Medulla oblongata (tissue), 1 donor: ENCODE data around the gene ASPHD2.
"Not testable (repeated sequence)": the region's sequence is repeated elsewhere in the genome, so short reads cannot be mapped to it uniquely, and the experiment has no call there.

Experiments used
- DNase-seq: peaks from one replicate; pipeline ENCODE4 v3.0.0-alpha.2; 2015; ENCODE audit errors: extremely low spot score

Gene ASPHD2, protein sequence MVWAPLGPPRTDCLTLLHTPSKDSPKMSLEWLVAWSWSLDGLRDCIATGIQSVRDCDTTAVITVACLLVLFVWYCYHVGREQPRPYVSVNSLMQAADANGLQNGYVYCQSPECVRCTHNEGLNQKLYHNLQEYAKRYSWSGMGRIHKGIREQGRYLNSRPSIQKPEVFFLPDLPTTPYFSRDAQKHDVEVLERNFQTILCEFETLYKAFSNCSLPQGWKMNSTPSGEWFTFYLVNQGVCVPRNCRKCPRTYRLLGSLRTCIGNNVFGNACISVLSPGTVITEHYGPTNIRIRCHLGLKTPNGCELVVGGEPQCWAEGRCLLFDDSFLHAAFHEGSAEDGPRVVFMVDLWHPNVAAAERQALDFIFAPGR

GRCh38 chr22:26428515-26429457 is at the start of gene ASPHD2:
TSS of gene ASPHD2 (plus strand) at chr22:26429260. CDS start at chr22:26433616, 4,356 bp downstream.
- DNase-seq, result peak; percentile 76

- no peak for DNase-seq
These were observed 48.8 kb upstream of the ASPHD2 start for GRCh38 chr22:26380072-26380830.

GRCh38 chr22:26382782-26383181 is 46.3 kb upstream of the ASPHD2 start:
- no peak for DNase-seq

- DNase-seq, result no peak
These were observed 45.0 kb upstream of the ASPHD2 start for GRCh38 chr22:26383968-26384556.

GRCh38 chr22:26385164-26385563 is 43.9 kb upstream of the ASPHD2 start:
- DNase-seq, result no peak

- no peak for DNase-seq
These were observed 39.9 kb upstream of the ASPHD2 start for GRCh38 chr22:26389125-26389524.

- DNase-seq, result no peak
These were observed 38.0 kb upstream of the ASPHD2 start for GRCh38 chr22:26391091-26391490.

DNA sequence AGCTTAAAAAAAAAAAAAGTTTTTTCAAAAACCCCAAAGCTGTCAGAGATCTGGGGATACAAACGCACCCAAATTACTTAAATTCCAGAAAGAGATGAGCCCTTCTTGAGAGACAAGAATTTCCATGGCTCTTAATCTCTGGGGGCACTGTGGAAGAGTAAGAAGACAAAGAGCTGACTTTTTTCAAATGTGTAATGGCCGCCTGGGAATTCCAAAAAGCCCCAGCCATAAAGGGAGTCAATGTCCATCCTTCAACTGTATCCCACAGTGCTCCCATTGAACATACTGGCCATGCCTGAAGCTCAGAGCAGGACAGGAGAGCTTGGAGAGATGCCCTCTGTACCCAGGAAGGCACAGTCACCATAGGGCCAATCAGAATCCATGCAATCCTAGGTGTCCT is 37.4 kb upstream of the ASPHD2 start:
- DNase-seq, result no peak

DNA sequence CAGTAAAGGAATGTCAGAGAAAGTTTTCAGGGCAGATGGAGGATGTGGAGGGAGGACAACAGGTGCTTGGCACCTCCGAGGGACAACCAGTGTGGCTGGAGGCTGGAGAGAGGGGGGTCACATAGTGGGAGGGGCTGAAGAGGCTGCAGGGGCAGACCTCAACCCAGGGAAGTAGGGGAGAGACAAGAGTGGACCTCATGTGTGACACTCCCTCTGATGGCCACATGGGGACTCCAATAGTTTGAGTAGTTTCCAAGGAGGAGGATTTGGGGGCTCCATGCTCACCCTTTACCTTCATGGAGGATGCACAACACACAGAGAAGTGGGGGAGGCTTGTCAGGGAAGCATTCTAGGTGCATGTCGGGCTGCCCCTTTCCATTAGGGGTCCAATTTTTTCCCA is 35.1 kb upstream of the ASPHD2 start:
- no peak for DNase-seq

DNA sequence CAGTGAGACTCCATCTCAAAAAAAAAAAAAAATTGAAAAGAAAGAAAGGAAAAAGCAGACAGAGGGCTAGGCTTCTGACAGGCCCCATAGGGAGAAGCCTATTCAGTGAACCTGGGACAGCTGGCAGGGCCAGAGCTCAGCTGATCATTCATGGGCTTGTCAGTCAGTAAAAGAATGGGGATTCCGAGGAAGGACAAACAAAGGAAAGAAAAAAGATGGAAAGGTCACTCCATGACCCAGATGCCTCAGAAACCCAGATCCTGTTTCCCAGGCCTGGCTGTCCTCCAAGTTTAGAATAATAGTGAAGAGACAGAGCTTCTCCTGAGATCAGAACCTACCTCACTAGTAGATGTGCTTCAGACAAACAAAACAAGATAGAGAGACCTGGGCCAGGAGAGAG is 34.3 kb upstream of the ASPHD2 start:
- DNase-seq, result no peak

DNA sequence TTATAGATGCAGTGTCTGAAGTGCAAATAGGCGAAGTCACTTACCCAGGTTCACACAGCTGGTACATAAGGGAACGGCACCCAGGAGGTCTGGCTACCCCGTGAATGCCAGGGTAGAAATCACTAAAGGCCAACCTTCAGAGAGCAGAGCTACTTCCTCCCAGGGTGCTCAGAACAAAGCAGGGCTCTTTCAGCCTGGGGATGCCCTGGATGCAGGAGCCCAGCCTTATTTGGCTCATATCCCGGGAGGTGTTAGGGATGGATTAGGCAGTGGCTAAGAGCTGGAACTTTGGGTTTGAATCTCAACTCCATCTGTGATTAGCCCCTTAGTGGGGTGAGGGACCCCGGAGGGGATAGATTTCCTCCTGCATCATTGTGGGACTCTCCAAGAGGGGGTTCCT is 33.1 kb upstream of the ASPHD2 start:
- DNase-seq, result no peak

DNA sequence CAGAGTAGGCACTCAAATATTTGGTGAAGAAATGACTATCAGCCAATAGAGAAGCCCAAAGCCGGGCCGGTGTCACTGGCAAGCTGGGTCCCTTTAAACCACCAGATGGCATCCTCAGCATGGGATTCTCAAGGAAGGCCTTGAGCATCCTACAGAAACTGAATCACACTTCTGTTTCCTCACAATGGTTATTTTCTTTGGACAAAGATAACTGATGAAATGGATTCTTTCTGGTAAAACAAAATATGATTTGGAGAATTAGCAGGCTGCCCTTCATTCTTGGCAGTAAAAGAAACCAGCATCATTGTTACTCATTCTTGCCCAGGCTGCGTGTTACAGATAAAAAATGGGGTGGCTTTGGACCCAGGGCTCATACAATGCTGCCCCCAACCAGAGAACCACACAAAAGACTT is 30.3 kb upstream of the ASPHD2 start:
- peak; percentile 86 for DNase-seq

DNA sequence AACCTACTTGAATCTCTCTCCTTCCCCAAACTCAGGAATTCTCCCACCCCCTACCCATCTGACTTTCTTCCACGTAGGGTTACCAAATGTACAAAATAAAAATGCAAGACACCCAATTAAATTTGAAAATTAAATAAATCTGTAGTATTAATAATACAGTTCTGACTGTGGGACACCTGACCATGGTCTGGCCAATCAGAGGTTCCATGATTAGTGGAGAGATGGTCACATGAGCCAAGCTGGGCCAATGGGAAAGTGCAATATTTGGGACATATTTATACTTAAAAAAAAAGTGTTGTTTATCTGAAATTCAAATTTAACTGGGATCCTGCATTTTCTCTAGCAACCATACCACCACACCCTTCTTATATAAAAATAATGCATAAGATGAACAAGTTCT is 29.8 kb upstream of the ASPHD2 start:
- no peak for DNase-seq

DNA sequence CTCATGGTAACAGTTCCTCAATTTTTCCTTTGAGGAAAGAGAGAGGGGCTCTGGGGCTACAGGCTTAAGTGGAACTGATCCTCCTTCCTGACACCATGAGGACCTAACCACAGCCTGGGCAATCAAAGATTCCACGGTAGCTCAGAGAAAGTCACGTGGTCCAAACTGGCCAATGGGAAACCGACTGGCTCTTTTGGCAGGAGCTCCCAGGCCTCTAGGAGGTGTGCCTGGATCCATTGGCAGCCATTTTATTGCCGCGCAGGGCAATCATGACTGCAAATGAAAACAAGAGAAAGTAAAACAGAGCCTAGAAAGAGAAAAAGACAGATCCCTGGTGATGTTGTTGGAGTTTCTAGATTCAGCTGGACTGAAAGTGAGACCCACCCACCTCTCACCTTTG is 27.3 kb upstream of the ASPHD2 start:
- DNase-seq, result no peak

GRCh38 chr22:26404851-26405421 is 24.1 kb upstream of the ASPHD2 start:
- peak; percentile 58 for DNase-seq

GRCh38 chr22:26406118-26406517 is 22.9 kb upstream of the ASPHD2 start:
- DNase-seq, result no peak

GRCh38 chr22:26408562-26409220 is 20.4 kb upstream of the ASPHD2 start:
- not testable (repeated sequence) for DNase-seq

DNA sequence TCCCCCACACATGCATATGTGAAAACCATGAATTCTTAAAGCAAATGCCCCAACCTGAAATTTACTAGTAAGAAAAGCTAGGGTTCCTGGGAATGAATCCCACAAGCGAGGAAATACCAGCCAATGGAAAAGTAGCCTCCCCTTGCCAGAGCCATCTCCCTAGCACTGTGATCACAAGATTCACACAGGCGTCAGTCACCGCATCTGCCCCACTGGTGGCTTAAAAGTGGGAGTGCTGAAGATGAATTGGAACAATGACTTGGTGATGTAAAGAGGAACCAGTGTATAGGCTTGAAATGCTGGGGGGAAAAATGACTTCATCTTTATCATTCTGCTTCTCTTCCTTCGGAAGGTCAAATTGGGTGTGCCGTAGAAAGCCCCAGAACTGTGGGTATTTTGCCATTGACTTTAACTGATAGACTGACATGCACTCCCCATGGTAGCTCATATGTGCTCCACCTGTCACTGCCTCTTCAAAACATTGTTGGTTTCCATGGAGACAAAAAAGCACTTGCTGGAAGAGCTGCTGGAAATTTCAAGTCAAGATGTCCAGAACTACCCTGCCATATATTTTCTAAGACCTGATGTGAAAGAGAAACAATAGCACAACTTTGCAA is 19.2 kb upstream of the ASPHD2 start:
- no peak for DNase-seq

- no peak for DNase-seq
These were observed 18.7 kb upstream of the ASPHD2 start for GRCh38 chr22:26410386-26410785.

GRCh38 chr22:26414347-26414746 is 14.7 kb upstream of the ASPHD2 start:
- no peak for DNase-seq
